SW480 (cell line): Measurements from ENCODE around the gene MXD1.
"Not testable (repeated sequence)": the region's sequence is repeated elsewhere in the genome, so short reads cannot be mapped to it uniquely, and the experiment has no call there.

ENCODE experiments used
- DNase-seq: peaks from one replicate; pipeline ENCODE4 v3.0.0-alpha.2; 2016; ENCODE audit warnings: low spot score

MXD1 gene

GRCh38 chr2:69933839-69934613 lies 19.1 kb downstream of the MXD1 start:
- DNase-seq: no peak

GRCh38 chr2:69934614-69934908 lies 19.7 kb downstream of the MXD1 start:
- DNase-seq: no peak

GRCh38 chr2:69935011-69935410 lies 20.1 kb downstream of the MXD1 start:
- no peak for DNase-seq

- no peak for DNase-seq
Observed at GRCh38 chr2:69936906-69937305, 22.0 kb downstream of the MXD1 start.

- no peak for DNase-seq
Observed at GRCh38 chr2:69937968-69938367, 23.1 kb downstream of the MXD1 start.

GRCh38 chr2:69939722-69940121 lies 24.8 kb downstream of the MXD1 start:
- DNase-seq: peak; percentile 46

- DNase-seq: no peak
Observed at GRCh38 chr2:69940691-69941090, 25.8 kb downstream of the MXD1 start.

- DNase-seq: peak; percentile 37
Observed at GRCh38 chr2:69943000-69943842, 28.3 kb downstream of the MXD1 start.

- DNase-seq: peak; percentile 41
Observed at GRCh38 chr2:69943843-69944525, 29.1 kb downstream of the MXD1 start.

GRCh38 chr2:69944756-69945155 lies 29.8 kb downstream of the MXD1 start:
- DNase-seq: no peak

- peak; percentile 68 for DNase-seq
Observed at GRCh38 chr2:69945441-69945840, 30.5 kb downstream of the MXD1 start.

- DNase-seq: no peak
Observed at GRCh38 chr2:69945941-69946340, 31.0 kb downstream of the MXD1 start.

- peak; percentile 92 for DNase-seq
Observed at GRCh38 chr2:69946351-69947324, 31.7 kb downstream of the MXD1 start.

GRCh38 chr2:69947325-69947931 lies 32.5 kb downstream of the MXD1 start:
- DNase-seq: peak; percentile 27

- DNase-seq: no peak
Observed at GRCh38 chr2:69948032-69948962, 33.4 kb downstream of the MXD1 start.

GRCh38 chr2:69948963-69949645 lies 34.2 kb downstream of the MXD1 start:
- DNase-seq: no peak

- DNase-seq: no peak
Observed at GRCh38 chr2:69950241-69950640, 35.3 kb downstream of the MXD1 start.

GRCh38 chr2:69950671-69951070 lies 35.8 kb downstream of the MXD1 start:
- DNase-seq: not testable (repeated sequence)

- no peak for DNase-seq
Observed at GRCh38 chr2:69952336-69953115, 37.6 kb downstream of the MXD1 start.
